ENCODE measurements around the gene PRPF6. TPM values are rescaled to one million over a fixed set of nuclear protein-coding genes. Genes with fewer than 3 reads are reported as not detected.

The PRPF6 gene
- total RNA-seq, 4 donors from 2014 or later, result 28.5 to 73.0 (median 69.6) TPM

DNA sequence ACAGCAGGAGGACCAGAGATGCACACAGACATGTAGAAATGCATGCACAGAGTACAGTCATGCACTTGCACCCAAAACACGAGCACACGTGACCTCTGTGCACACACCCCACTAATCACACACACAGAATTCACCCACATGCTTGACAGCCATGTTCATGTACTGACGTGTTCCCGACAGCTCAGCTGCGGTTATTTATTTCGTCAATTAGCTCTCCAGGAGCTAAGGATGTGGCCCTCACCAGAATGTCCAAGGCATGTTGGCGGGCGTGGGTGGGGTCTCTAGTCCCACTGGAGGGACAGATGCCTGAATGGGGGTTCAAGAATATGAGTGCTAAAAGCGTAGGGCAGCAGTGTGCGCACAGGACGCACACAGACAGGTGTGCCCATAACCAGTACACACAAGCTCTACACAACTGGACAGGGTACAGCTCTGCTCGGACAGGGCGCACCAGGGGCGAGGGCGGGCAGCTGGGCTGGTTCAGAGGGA, 571 bp upstream of the PRPF6 start:
- H3K4me3 ChIP-seq, result peak overlapping the region; percentile 85 to 89
- DNase-seq, result no peak
- no peaks in the 10 kb centered on the region for H3K36me3 ChIP-seq
- peaks cover 0 to 5% of the 10 kb centered on the region in 2 donors for H3K27me3 ChIP-seq
- no peak overlapping the region for H3K27ac ChIP-seq
- TF ChIP-seq, protein P1, sequence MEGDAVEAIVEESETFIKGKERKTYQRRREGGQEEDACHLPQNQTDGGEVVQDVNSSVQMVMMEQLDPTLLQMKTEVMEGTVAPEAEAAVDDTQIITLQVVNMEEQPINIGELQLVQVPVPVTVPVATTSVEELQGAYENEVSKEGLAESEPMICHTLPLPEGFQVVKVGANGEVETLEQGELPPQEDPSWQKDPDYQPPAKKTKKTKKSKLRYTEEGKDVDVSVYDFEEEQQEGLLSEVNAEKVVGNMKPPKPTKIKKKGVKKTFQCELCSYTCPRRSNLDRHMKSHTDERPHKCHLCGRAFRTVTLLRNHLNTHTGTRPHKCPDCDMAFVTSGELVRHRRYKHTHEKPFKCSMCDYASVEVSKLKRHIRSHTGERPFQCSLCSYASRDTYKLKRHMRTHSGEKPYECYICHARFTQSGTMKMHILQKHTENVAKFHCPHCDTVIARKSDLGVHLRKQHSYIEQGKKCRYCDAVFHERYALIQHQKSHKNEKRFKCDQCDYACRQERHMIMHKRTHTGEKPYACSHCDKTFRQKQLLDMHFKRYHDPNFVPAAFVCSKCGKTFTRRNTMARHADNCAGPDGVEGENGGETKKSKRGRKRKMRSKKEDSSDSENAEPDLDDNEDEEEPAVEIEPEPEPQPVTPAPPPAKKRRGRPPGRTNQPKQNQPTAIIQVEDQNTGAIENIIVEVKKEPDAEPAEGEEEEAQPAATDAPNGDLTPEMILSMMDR (IDR thresholded peaks at IDR 0.05), result no peak
- TF ChIP-seq POLR2A (IDR thresholded peaks at IDR 0.05), result no peak
- intact Hi-C loops (cut with DNase I; ENCODE audit: low total_unique reads), result no loop called here
- no peaks in the 10 kb centered on the region for H3K9me3 ChIP-seq
- peaks cover 0 to 21% of the 10 kb centered on the region in 2 donors for H3K4me1 ChIP-seq

DNA sequence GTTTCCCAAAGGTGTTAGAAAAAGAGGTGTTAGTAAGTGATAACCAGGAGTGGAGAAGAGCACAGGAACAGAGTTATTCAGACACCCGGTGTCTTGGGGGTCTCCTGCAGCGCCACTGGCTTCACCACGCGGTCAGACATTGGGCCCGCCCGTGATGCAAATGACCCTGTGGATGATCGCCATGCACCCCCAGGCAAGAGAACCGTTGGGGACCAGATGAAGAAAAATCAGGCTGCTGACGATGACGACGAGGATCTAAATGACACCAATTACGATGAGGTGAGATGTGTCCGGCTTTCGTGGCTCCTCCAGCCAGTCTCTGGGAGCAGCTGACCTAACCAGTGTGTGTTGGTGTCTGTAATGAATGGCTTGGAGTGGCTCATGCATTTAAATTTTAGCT, 2.0 kb downstream of the PRPF6 start:
- Histone ChIP-seq H3K4me3 (no peak overlapping the region), H3K27me3 (peaks cover 0 to 5% of the 10 kb centered on the region in 2 donors), H3K27ac (no peak overlapping the region), H3K4me1 (peaks cover 0 to 21% of the 10 kb centered on the region in 2 donors), H3K9me3 (no peaks in the 10 kb centered on the region), H3K36me3 (no peaks in the 10 kb centered on the region)
- TF ChIP-seq POLR2A (IDR thresholded peaks at IDR 0.05), result no peak
- TF ChIP-seq, protein P1 (IDR thresholded peaks at IDR 0.05), result no peak
- intact Hi-C loops (cut with DNase I; ENCODE audit: low total_unique reads), result no loop called here
- no peak for DNase-seq

DNA sequence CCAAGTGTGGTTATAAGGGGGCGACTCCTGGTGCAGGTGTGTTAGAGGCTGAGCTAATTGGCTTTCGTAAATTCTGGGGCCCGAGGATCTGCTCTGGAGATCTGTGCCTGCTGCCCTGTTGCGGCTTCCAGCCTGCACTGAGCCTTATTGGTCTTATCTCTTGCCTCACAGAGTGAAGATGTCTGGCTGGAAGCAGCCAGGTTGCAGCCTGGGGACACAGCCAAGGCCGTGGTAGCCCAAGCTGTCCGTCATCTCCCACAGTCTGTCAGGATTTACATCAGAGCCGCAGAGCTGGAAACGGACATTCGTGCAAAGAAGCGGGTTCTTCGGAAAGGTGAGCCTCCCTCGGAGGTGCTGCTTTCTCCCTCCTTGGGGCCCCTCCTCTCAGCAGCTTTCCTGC, 20.0 kb downstream of the PRPF6 start:
- no peak for DNase-seq
- TF ChIP-seq, protein P1 (IDR thresholded peaks at IDR 0.05), result no peak
- no peak for TF ChIP-seq POLR2A (IDR thresholded peaks at IDR 0.05)
- intact Hi-C loops (cut with DNase I; ENCODE audit: low total_unique reads), result no loop called here
- no peaks in the 10 kb centered on the region for H3K4me1 ChIP-seq
- no peak overlapping the region for H3K4me3 ChIP-seq
- H3K27me3 ChIP-seq, result no peaks in the 10 kb centered on the region
- H3K9me3 ChIP-seq, result no peaks in the 10 kb centered on the region
- no peak overlapping the region for H3K27ac ChIP-seq
- no peaks in the 10 kb centered on the region for H3K36me3 ChIP-seq

DNA sequence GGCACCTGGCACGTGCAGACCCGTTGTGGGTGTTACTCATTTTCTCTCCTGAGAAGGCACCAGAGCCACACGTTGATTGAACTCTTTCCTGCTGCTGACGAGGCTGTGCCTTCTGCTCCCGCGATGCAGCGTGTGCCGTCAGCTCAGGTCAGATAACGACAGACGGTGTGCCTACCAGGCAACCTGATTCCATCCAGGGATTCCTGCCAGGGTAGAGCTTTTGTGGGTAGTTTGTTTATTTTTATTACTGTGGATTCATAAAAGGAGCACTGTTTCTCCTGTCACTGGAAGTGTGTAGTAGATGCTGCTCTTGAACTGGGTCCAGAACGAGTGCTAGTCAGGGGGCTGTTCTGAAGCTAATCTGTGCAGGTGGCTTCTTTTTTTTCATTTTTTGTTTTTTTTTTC, 20.7 kb downstream of the PRPF6 start:
- no peaks in the 10 kb centered on the region for H3K36me3 ChIP-seq
- no peaks in the 10 kb centered on the region for H3K9me3 ChIP-seq
- H3K27me3 ChIP-seq, result no peaks in the 10 kb centered on the region
- DNase-seq, result no peak
- H3K27ac ChIP-seq, result no peak overlapping the region
- H3K4me3 ChIP-seq, result no peak overlapping the region
- TF ChIP-seq, protein P1 (IDR thresholded peaks at IDR 0.05), result no peak
- TF ChIP-seq POLR2A (IDR thresholded peaks at IDR 0.05), result no peak
- no peaks in the 10 kb centered on the region for H3K4me1 ChIP-seq
- intact Hi-C loops (cut with DNase I; ENCODE audit: low total_unique reads), result no loop called here

DNA sequence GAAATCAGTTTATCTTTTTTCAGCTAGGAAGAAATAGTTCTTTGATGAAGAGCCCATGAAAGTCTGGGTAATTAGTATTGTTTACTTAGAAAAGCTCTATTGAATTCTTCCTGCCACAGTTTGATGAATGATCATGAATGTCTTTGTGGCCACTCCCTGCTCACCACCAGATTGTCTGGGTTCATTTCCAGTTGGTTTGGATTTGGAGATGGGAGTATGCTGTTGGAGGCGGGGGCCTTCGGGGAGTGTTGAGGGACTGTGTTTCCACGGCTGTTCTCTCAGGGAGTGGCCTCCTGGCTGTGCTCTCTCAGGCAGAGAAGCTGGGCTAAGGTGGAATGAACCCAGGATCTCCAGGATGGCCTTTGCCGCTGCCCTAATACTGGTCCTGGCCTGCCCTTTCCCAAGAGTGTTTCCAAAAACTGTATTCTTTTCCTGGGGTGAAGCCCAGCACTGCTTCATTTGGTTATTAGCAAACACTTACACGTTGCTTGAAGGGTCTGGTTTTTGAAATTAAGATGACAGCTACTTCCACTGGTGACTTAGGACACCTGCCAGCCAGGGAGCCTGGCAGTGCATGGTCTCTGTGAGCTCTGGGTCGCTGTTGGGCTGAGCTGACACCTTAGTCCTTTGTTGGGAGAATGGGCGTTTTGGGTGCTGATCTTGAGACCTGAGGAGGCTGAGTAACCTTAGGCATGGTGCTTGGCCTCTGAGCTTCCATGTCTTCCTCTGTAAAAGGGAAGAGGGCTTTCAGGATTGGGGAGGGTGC, 23.2 kb downstream of the PRPF6 start:
- intact Hi-C loops (cut with DNase I; ENCODE audit: low total_unique reads), result no loop called here
- Histone ChIP-seq H3K4me1 (no peaks in the 10 kb centered on the region), H3K4me3 (no peak overlapping the region), H3K36me3 (no peaks in the 10 kb centered on the region), H3K27ac (no peak overlapping the region), H3K9me3 (no peaks in the 10 kb centered on the region), H3K27me3 (no peaks in the 10 kb centered on the region)
- no peak for DNase-seq
- TF ChIP-seq POLR2A (IDR thresholded peaks at IDR 0.05), result no peak
- TF ChIP-seq, protein P1 (IDR thresholded peaks at IDR 0.05), result no peak
